Measurements from ENCODE around the gene RHBDD2. TPM values are rescaled to one million over a fixed set of nuclear protein-coding genes. Genes with fewer than 3 reads are reported as not detected.

The RHBDD2 gene
- total RNA-seq, 4 donors from 2014 or later = 44.9 to 79.7 (median 63.7) TPM

DNA sequence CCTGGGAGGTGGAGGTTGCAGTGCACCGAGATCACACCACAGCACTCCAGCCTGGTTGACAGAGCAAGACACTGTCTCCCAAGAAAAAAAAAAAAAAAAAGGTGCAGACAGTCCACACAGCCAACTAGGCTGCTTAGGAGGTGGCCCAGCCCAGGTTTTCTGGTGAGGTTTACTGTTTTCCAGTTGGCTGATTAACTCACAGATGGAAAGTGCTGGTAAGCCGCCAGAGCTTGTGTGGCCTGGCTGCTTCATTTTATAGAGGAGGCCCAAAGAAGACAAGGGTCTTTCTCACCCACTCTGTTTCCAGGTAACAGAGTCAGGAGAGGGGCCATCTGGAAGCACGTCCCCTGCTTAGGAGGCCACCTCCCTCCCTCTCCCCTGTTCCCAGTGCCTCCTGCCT, 6.2 kb downstream of the RHBDD2 start:
- DNase-seq = no peak
- WGBS, 2 donors (ENCODE audit: low coverage in 1 of 2) = 83 to 84% methylated on average over 2 to 3 of the region's 3 CpGs
- intact Hi-C loops (cut with DNase I; ENCODE audit: low total_unique reads) = no loop called here
- no peaks in the 10 kb centered on the region for H3K9me3 ChIP-seq
- peak overlapping the region in 1 of 4 donors; percentile 53 for H3K27ac ChIP-seq
- H3K4me1 ChIP-seq = peaks cover 4 to 18% (median 13%) of the 10 kb centered on the region in 4 donors
- no peak overlapping the region for H3K4me3 ChIP-seq
- H3K27me3 ChIP-seq = no peaks in the 10 kb centered on the region
- TF ChIP-seq, protein P1, sequence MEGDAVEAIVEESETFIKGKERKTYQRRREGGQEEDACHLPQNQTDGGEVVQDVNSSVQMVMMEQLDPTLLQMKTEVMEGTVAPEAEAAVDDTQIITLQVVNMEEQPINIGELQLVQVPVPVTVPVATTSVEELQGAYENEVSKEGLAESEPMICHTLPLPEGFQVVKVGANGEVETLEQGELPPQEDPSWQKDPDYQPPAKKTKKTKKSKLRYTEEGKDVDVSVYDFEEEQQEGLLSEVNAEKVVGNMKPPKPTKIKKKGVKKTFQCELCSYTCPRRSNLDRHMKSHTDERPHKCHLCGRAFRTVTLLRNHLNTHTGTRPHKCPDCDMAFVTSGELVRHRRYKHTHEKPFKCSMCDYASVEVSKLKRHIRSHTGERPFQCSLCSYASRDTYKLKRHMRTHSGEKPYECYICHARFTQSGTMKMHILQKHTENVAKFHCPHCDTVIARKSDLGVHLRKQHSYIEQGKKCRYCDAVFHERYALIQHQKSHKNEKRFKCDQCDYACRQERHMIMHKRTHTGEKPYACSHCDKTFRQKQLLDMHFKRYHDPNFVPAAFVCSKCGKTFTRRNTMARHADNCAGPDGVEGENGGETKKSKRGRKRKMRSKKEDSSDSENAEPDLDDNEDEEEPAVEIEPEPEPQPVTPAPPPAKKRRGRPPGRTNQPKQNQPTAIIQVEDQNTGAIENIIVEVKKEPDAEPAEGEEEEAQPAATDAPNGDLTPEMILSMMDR (IDR thresholded peaks at IDR 0.05) = no peak
- TF ChIP-seq EP300 (IDR thresholded peaks at IDR 0.05; ENCODE audit: low read depth) (no peak), POLR2AphosphoS5 (IDR thresholded peaks at IDR 0.05) (no peak), POLR2A (IDR thresholded peaks at IDR 0.05) (no peak)
- in situ Hi-C loops (cut with MboI; ENCODE audit: low pct_ligation_motif_present in 1 of 4, low pct_unique_long_range_greater_than_20kb in 1 of 4, low sequenced_read_pairs in 3 of 4) = no loop called here
- H3K36me3 ChIP-seq = peaks cover 0 to 39% (median 18%) of the 10 kb centered on the region in 4 donors

GRCh38 chr7:75887669-75888369, 9.0 kb downstream of the RHBDD2 start:
- Histone ChIP-seq H3K27me3 (no peaks in the 10 kb centered on the region), H3K27ac (no peak overlapping the region), H3K9me3 (no peaks in the 10 kb centered on the region), H3K4me3 (no peak overlapping the region), H3K4me1 (peaks cover 0 to 13% (median 7%) of the 10 kb centered on the region in 4 donors), H3K36me3 (peaks cover 0 to 26% (median 11%) of the 10 kb centered on the region in 4 donors)
- DNase-seq = no peak
- in situ Hi-C loops (cut with MboI; ENCODE audit: low pct_ligation_motif_present in 1 of 4, low pct_unique_long_range_greater_than_20kb in 1 of 4, low sequenced_read_pairs in 3 of 4) (no loop called here), intact Hi-C loops (cut with DNase I; ENCODE audit: low total_unique reads) (no loop called here)
- TF ChIP-seq, protein P1 (IDR thresholded peaks at IDR 0.05) = no peak
- TF ChIP-seq EP300 (IDR thresholded peaks at IDR 0.05; ENCODE audit: low read depth) = no peak
- no peak for TF ChIP-seq POLR2A (IDR thresholded peaks at IDR 0.05)
- TF ChIP-seq POLR2AphosphoS5 (IDR thresholded peaks at IDR 0.05) = no peak
- 97% methylated on average over 11 of the region's 13 CpGs; no CpG with 5 or more reads in 1 of the 2 donors for WGBS, 2 donors (ENCODE audit: low coverage in 1 of 2)

DNA sequence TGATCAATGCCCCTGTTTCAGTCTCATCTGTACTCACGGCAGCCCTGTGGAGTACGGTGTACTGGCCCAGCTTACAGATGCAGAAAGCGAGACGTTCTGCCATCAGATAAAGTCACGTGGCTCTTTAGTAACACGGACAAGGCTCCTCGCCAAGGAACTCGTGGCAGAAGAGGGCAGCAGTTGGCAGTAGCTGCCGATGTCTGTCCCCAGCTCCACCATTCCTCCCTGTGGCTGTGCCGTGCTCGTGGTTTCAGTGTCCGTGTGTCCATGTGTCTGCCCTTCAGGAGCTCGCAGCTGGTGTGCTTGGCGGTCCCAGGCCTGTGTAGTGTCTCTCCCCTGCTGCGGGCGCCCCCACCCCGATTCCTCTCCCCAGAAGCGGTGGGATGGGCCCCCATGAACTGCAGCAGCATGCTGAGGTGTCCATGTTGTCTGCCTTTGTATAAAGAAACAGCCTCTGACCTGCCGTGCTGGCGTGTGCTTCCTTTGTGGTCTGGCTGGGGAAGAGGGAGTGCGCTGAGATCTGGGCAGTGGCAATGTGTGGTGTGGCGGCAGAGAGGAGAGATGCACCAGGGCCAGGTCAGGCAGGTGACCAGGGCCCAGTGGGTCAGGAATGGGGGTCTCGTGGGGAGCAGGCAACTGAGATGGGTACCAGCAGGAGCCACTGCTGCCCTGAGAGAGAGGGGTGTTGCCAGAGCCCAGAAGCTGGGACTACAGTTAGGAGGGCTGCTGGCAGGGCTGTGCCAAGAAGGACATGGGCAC, 9.8 kb downstream of the RHBDD2 start:
- Histone ChIP-seq H3K36me3 (peaks cover 0 to 19% (median 7%) of the 10 kb centered on the region in 4 donors), H3K4me3 (no peak overlapping the region), H3K9me3 (no peaks in the 10 kb centered on the region), H3K4me1 (peaks cover 0 to 10% (median 7%) of the 10 kb centered on the region in 4 donors), H3K27ac (no peak overlapping the region), H3K27me3 (no peaks in the 10 kb centered on the region)
- in situ Hi-C loops (cut with MboI; ENCODE audit: low pct_ligation_motif_present in 1 of 4, low pct_unique_long_range_greater_than_20kb in 1 of 4, low sequenced_read_pairs in 3 of 4) = no loop called here
- TF ChIP-seq EP300 (IDR thresholded peaks at IDR 0.05; ENCODE audit: low read depth) = no peak
- no peak for TF ChIP-seq POLR2A (IDR thresholded peaks at IDR 0.05)
- no peak for TF ChIP-seq POLR2AphosphoS5 (IDR thresholded peaks at IDR 0.05)
- TF ChIP-seq, protein P1 (IDR thresholded peaks at IDR 0.05) = no peak
- WGBS, 2 donors (ENCODE audit: low coverage in 1 of 2) = 88 to 100% methylated on average over 1 to 23 of the region's 23 CpGs
- intact Hi-C loops (cut with DNase I; ENCODE audit: low total_unique reads) = no loop called here
- no peak for DNase-seq

DNA sequence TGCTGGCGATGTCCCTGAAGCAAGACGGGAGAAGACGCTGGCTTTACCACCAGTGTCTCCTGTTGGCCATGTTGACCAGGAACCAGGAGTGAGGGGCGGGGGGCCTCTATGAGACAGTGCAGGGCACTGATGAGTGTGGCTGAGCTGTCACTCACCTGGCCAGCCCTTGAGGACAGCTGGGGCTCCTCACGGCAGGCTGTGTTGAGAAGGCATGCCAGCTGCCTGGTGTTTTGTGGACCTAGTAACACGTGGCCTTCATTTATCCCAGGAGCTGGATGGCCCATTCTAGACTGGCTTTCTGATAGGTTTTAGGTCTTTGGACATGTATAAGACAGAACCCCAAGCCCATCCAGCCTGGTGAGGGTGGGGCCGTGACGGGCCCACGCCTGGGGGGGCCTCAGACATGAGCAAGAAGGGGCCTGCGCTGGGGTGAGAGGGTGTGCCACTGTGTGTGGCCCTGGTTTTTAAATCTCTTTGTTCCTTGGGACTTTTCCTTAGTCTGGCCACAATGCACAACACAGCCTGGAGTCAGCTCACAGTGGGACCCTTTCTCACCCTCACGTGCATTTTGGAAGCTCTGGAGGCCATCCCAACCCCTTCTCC, 10.5 kb downstream of the RHBDD2 start:
- Histone ChIP-seq H3K9me3 (no peaks in the 10 kb centered on the region), H3K27me3 (no peaks in the 10 kb centered on the region), H3K4me1 (peaks cover 0 to 4% (median 2%) of the 10 kb centered on the region in 4 donors), H3K4me3 (no peak overlapping the region), H3K36me3 (peaks cover 0 to 13% (median 5%) of the 10 kb centered on the region in 4 donors), H3K27ac (no peak overlapping the region)
- 81 to 88% methylated on average over 3 to 11 of the region's 11 CpGs for WGBS, 2 donors (ENCODE audit: low coverage in 1 of 2)
- TF ChIP-seq POLR2AphosphoS5 (IDR thresholded peaks at IDR 0.05) (no peak), POLR2A (IDR thresholded peaks at IDR 0.05) (no peak), EP300 (IDR thresholded peaks at IDR 0.05; ENCODE audit: low read depth) (no peak)
- TF ChIP-seq, protein P1 (IDR thresholded peaks at IDR 0.05) = no peak
- DNase-seq = no peak
- intact Hi-C loops (cut with DNase I; ENCODE audit: low total_unique reads) = no loop called here
- in situ Hi-C loops (cut with MboI; ENCODE audit: low pct_ligation_motif_present in 1 of 4, low pct_unique_long_range_greater_than_20kb in 1 of 4, low sequenced_read_pairs in 3 of 4) = no loop called here
